Measurements from ENCODE around the gene HIPK2.

Gene HIPK2

DNA sequence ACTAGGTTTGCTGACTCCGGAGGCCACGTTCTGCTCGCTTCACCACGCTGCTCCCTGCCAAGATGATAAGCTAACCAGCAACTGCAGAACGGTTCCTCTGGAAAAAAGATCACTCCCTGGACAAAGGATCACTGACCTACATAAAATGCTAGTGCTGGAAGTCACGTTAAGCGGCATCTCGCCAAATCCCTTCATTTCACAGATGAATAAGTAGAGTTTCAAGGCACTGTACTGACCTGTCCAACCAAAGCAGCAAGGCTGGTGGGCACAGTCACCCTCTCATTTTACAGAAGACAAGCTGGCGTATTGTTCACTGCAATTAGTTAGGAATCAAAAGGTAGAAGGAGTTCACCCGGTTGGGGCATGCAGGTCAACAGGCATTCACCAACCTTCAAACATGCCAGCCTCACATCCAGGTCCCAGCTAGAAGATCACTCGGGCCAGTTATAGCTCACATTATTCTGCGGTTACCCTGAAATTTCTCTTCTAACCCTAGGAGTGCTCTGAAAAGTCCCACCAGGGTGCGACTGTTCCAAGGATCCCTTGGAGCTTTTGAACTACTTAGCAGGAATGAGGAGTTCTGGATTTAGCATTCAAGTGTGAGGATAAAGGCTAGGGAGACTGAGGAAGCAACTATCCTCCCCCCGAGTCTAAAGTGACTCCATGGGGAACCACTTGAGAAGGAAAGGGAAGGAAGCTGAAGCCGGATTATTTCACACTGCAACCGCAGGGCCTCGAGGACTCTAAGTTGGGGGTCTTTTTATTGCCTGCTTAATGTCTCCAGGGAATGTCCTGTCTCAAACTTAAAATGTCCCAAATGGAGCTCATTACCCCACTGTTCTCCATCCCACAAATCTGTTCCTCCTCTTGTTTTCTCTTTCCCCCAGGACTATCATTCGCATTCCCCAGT is 32.8 kb downstream of the HIPK2 start:
- Histone ChIP-seq H2AFZ (ENCODE audit: low read depth, low read length) (no peak overlapping the region), H3K4me1 (ENCODE audit: insufficient read depth, low read length) (peaks cover 28% of the 10 kb centered on the region), H3K4me3 (ENCODE audit: low read length) (no peak overlapping the region), H3K9me3 (ENCODE audit: low read length) (no peaks in the 10 kb centered on the region), H3K27me3 (ENCODE audit: insufficient read depth, low read length) (no peaks in the 10 kb centered on the region), H3K36me3 (ENCODE audit: insufficient read depth, low read length) (no peaks in the 10 kb centered on the region)

- H3K9me3 ChIP-seq (ENCODE audit: low read length), result no peaks in the 10 kb centered on the region
- H3K36me3 ChIP-seq (ENCODE audit: insufficient read depth, low read length), result no peaks in the 10 kb centered on the region
- H3K27me3 ChIP-seq (ENCODE audit: insufficient read depth, low read length), result no peaks in the 10 kb centered on the region
- H2AFZ ChIP-seq (ENCODE audit: low read depth, low read length), result no peak overlapping the region
- H3K4me3 ChIP-seq (ENCODE audit: low read length), result no peak overlapping the region
- peaks cover 25% of the 10 kb centered on the region for H3K4me1 ChIP-seq (ENCODE audit: insufficient read depth, low read length)
These were observed 33.6 kb downstream of the HIPK2 start for GRCh38 chr7:139743967-139744767.

GRCh38 chr7:139743267-139743966 is 34.4 kb downstream of the HIPK2 start:
- Histone ChIP-seq H3K27me3 (ENCODE audit: insufficient read depth, low read length) (no peaks in the 10 kb centered on the region), H2AFZ (ENCODE audit: low read depth, low read length) (no peak overlapping the region), H3K4me3 (ENCODE audit: low read length) (no peak overlapping the region), H3K4me1 (ENCODE audit: insufficient read depth, low read length) (peaks cover 20% of the 10 kb centered on the region), H3K36me3 (ENCODE audit: insufficient read depth, low read length) (no peaks in the 10 kb centered on the region), H3K9me3 (ENCODE audit: low read length) (no peaks in the 10 kb centered on the region)

DNA sequence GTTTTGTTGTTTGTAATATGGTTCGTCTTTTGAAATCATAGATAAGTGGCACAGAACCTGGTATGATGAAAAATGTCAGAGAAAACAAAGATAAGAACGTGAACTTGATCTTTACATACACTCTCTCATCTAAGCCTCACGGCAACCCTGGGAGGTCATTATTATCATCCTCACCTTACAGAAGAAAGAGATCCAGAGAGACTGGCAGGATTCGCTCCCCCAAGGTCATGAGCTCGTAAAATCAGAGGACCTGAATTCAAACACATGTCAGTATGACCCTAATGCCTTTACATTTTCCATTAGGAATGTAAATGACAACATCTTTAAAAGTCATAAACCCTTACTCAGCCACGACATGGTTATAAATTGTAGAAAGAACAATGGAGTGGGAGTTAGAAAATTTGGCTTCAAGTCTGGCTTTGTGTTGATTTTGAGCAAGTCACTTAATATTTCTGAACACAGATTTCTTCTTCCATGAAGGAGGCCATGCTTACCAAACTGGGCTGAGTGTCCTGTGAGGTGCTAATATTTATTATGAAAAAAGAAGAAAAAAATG is 35.9 kb downstream of the HIPK2 start:
- Histone ChIP-seq H3K27me3 (ENCODE audit: insufficient read depth, low read length) (no peaks in the 10 kb centered on the region), H3K4me3 (ENCODE audit: low read length) (no peak overlapping the region), H3K36me3 (ENCODE audit: insufficient read depth, low read length) (no peaks in the 10 kb centered on the region), H3K4me1 (ENCODE audit: insufficient read depth, low read length) (peaks cover 20% of the 10 kb centered on the region), H3K9me3 (ENCODE audit: low read length) (no peaks in the 10 kb centered on the region), H2AFZ (ENCODE audit: low read depth, low read length) (no peak overlapping the region)

DNA sequence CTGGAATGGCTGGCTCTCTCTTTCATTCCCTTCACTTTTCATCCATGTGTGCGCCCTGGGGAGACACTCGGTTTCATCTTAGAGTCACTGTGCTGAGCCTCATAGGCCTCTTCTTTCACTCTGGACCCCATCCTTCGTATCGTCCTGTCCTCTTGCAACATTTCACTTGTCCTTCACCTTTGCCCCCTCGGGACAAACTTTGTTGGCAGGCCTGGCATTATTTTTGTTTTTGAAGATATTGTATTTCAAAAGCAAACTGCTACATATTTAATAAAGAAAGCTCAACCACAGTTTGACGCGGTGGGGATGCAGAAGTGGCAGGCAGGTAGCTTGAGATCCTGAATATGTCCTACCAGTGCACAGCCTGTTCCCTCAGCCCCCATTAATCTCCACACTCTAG is 36.6 kb downstream of the HIPK2 start:
- H2AFZ ChIP-seq (ENCODE audit: low read depth, low read length), result no peak overlapping the region
- H3K9me3 ChIP-seq (ENCODE audit: low read length), result peaks cover under 1% of the 10 kb centered on the region
- H3K36me3 ChIP-seq (ENCODE audit: insufficient read depth, low read length), result no peaks in the 10 kb centered on the region
- no peaks in the 10 kb centered on the region for H3K27me3 ChIP-seq (ENCODE audit: insufficient read depth, low read length)
- no peak overlapping the region for H3K4me3 ChIP-seq (ENCODE audit: low read length)
- peaks cover 15% of the 10 kb centered on the region for H3K4me1 ChIP-seq (ENCODE audit: insufficient read depth, low read length)

DNA sequence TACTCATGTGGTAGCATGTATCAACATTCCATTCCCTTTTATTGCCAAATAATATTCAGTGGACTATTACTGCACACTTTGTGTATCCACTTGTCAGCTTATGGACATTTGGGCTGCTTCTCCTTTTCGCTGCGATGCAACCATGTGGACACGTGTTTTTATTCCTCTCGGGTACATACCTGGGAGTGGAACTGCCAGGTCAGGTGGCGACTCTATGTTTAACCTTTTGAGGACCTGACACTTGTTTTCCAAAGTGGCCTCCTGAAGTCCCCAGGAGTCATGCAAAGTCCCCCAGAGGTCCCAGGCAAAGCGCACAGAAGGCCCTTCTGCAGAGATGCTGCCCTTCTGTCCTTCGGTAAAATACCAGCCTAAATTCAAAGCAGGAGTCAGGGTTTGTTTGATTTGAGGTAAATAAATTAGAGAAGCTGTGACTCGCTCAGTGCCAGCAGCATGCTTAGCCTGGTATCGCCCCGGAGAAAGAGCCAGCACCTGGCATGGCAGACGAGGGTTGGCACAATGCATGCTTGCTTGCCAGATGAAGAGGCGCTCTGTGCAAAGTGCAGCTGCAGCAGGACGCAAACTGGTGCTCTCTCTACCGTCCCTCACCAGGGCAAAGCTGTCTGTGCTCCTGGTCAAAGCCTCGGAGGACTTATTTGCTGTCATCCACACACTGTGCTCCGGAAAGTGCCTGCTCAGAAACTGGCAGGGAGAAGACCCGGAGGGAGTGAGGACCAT is 37.8 kb downstream of the HIPK2 start:
- Histone ChIP-seq H2AFZ (ENCODE audit: low read depth, low read length) (no peak overlapping the region), H3K9me3 (ENCODE audit: low read length) (peaks cover 4% of the 10 kb centered on the region), H3K4me1 (ENCODE audit: insufficient read depth, low read length) (peaks cover 3% of the 10 kb centered on the region), H3K4me3 (ENCODE audit: low read length) (no peak overlapping the region), H3K27me3 (ENCODE audit: insufficient read depth, low read length) (no peaks in the 10 kb centered on the region), H3K36me3 (ENCODE audit: insufficient read depth, low read length) (no peaks in the 10 kb centered on the region)

- Histone ChIP-seq H3K4me1 (ENCODE audit: insufficient read depth, low read length) (peaks cover 3% of the 10 kb centered on the region), H3K36me3 (ENCODE audit: insufficient read depth, low read length) (no peaks in the 10 kb centered on the region), H3K9me3 (ENCODE audit: low read length) (peaks cover 5% of the 10 kb centered on the region), H3K4me3 (ENCODE audit: low read length) (no peak overlapping the region), H2AFZ (ENCODE audit: low read depth, low read length) (no peak overlapping the region), H3K27me3 (ENCODE audit: insufficient read depth, low read length) (no peaks in the 10 kb centered on the region)
These were observed 39.0 kb downstream of the HIPK2 start for GRCh38 chr7:139738772-139739171.

GRCh38 chr7:139738101-139738489 is 39.7 kb downstream of the HIPK2 start:
- Histone ChIP-seq H3K4me3 (ENCODE audit: low read length) (no peak overlapping the region), H3K27me3 (ENCODE audit: insufficient read depth, low read length) (no peaks in the 10 kb centered on the region), H3K4me1 (ENCODE audit: insufficient read depth, low read length) (no peaks in the 10 kb centered on the region), H3K9me3 (ENCODE audit: low read length) (peaks cover 7% of the 10 kb centered on the region), H2AFZ (ENCODE audit: low read depth, low read length) (no peak overlapping the region), H3K36me3 (ENCODE audit: insufficient read depth, low read length) (no peaks in the 10 kb centered on the region)

GRCh38 chr7:139737221-139738100 is 40.3 kb downstream of the HIPK2 start:
- H3K4me1 ChIP-seq (ENCODE audit: insufficient read depth, low read length), result no peaks in the 10 kb centered on the region
- H3K36me3 ChIP-seq (ENCODE audit: insufficient read depth, low read length), result no peaks in the 10 kb centered on the region
- H3K27me3 ChIP-seq (ENCODE audit: insufficient read depth, low read length), result no peaks in the 10 kb centered on the region
- H3K9me3 ChIP-seq (ENCODE audit: low read length), result peaks cover 7% of the 10 kb centered on the region
- H2AFZ ChIP-seq (ENCODE audit: low read depth, low read length), result no peak overlapping the region
- no peak overlapping the region for H3K4me3 ChIP-seq (ENCODE audit: low read length)

DNA sequence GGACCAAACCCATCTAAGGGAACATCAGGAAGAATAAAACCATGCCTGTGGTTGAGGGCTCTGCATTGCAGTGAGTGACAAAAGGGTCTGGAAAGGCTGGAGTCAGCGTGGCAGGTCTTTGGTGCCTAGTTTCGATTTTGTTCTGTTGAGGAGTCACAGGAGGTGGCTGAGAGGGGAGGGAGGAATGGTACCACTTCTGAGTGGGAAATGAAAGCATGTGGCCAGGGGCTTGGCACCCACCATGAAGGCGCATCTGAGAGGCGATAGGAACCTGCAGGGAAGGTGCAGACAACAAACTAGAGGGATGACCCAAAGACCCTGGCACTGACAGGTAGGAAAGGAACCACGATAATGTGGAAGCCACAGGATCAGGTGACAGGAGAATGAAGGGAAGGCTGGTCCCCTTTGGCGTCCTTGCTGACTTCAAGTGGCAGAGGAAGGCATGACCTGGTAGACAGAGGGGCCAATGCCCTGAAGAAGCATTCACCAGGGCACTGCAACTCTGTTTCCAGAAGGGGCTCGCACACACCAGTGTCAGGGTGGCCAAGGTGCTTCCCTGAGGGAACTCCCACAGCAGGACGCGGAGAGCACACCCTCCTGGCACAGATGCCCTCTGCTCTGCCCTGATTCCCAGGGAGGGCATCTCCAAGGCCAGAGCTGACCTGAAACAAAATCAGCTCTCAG is 41.7 kb downstream of the HIPK2 start:
- Histone ChIP-seq H3K4me3 (ENCODE audit: low read length) (no peak overlapping the region), H3K4me1 (ENCODE audit: insufficient read depth, low read length) (no peaks in the 10 kb centered on the region)

DNA sequence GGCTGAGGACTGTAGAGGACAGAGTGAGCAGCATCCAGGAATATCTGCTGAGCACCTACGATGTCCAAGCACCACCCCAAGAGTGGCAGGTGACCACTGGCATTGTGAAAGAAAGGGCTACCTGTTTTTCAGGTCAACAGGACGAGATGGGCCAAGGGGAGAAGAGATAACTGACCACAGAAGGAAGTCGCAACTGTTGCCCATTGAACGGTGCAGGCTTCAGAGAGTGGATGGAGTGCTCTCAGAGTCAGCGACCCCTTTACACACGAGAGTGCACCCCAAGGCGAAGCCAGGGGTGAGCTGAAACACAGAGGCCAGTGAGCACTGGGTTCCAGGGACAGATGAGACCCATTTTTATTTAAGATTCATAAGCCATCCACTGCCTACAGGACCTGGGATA is 42.3 kb downstream of the HIPK2 start:
- Histone ChIP-seq H3K27me3 (ENCODE audit: insufficient read depth, low read length) (no peaks in the 10 kb centered on the region), H3K36me3 (ENCODE audit: insufficient read depth, low read length) (no peaks in the 10 kb centered on the region), H3K4me3 (ENCODE audit: low read length) (no peak overlapping the region), H3K4me1 (ENCODE audit: insufficient read depth, low read length) (no peaks in the 10 kb centered on the region), H3K9me3 (ENCODE audit: low read length) (peaks cover 7% of the 10 kb centered on the region), H2AFZ (ENCODE audit: low read depth, low read length) (no peak overlapping the region)

More for the DNA sequence above, 41.7 kb downstream of the HIPK2 start:
- Histone ChIP-seq H3K36me3 (ENCODE audit: insufficient read depth, low read length) (no peaks in the 10 kb centered on the region), H3K27me3 (ENCODE audit: insufficient read depth, low read length) (no peaks in the 10 kb centered on the region), H2AFZ (ENCODE audit: low read depth, low read length) (no peak overlapping the region), H3K9me3 (ENCODE audit: low read length) (peaks cover 7% of the 10 kb centered on the region)
